GM18526 (cell line): Measurements from ENCODE around the gene UMPS.

Experiments used
- POLR2A ChIP-seq: IDR thresholded peaks from 3 replicates; pipeline ENCODE4 v1.6.1; 2011; ENCODE audit not compliant: insufficient read length; ENCODE audit errors: extremely low read depth

Gene UMPS

DNA sequence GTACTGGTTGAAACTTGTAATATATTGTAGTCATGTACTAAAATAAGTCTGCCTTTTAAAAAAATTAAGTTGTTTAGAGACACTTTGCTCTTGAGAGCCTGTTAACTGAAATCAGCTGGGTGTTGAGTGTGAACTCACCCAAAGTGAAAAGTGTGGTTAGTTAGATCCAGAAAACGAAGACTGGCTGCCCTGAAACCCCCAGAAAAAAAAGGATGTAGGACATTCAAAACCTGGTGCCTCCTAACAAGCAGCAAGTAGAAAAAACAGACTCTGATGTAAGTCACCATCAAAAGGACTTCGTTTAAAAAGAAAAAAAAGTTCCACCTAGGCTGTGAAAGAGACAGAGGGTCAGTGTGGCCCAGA lies 40.8 kb downstream of the UMPS start:
- no peak for TF ChIP-seq POLR2A

DNA sequence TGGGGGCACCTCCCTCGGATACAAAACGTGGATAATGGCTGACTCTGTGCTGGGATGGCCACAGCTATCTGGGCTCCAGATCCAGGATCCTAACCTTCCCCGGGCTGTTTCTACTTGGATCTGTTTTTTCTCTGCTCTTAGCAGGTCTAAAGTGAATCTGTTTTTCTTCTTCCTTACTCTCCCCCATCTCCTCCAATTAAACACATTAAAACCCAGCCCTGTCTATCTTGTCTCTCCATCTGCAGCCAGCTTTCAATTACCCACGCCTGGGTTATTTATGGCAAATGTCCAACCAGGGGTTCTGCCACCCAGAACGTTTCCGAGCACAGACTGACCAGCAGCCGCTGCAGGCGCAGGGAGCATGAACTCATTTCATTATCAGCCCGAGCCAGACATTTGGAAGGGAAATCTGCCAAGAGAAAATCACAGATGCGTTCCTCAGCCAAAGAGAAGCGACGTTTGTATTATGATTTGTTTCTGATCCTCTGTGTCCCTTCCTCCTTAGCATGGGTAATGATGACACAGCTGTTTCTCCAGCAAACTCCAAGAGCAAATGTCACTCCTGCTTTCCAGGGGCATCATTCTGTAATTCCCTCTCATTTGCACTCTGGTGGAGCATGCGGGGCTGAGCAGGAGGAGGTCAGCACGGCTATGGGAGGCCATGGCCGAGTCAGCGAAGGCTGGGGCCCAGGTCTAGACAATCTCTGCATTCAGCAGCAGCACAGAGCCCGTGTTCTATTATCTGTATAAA lies 42.0 kb downstream of the UMPS start:
- TF ChIP-seq POLR2A = no peak

DNA sequence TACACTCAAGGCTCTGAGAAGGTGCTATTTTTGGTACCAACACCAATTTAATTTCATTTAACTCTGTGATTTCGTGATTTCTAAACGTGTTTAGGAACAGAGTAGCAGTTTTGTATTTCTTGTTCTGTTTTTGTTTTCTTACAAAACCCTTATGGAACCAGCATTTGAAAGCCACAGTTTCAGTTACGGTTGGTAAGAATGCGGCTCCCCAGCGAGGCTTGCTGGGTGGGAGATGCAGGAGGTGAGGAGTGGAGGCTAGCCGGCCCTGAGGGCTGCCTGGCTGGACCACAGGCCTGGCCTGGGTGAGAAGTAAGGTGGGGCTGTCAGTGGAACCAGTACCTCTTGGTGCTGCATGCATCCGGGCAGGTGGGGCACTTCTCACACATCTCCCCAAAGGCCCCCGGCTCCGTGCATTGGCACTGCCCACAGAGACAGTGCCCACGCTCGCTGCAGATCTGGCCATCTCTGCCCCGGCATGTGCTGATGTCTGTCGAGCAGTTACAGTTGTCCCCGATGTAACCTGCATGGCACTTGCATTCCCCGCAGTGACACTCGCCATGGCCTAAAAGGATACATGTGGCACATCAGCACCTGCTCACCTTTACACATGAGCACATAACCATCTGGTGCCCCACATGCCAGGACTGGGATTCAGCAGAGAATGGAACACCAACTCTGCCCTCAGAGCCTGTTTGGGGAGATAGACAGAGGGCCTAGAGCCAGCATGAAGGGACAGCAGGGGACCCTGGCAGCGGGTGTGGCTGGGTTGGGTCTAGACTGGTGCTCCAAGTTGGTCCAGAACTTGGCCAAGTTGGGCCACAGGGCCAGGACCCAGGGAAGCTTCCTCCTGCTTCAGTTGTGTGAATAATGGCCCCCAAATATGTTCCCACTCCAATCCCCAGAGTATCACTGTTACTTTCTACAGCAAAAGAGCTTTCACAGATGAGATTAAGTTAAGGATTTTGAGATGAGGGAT lies 43.4 kb downstream of the UMPS start:
- TF ChIP-seq POLR2A = no peak

DNA sequence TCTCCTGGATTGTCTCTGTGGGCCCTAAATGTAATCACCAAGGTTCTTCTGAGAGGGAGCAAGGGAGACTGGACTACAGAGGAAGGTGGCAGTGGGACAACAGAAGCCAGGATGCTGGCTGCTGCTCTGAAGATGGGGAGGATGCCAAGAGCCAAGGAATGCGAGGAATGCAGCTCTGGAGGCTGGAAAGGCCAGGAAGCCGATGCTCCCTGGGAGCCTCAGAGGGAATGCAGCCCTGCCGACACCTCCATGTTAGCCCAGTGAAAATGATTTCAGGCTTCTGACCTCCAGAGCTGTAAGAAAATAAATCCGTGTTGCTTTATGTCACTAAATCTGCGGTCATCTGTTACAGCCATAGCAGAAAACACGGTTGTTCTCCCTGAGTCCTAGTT lies 44.1 kb downstream of the UMPS start:
- TF ChIP-seq POLR2A = no peak

DNA sequence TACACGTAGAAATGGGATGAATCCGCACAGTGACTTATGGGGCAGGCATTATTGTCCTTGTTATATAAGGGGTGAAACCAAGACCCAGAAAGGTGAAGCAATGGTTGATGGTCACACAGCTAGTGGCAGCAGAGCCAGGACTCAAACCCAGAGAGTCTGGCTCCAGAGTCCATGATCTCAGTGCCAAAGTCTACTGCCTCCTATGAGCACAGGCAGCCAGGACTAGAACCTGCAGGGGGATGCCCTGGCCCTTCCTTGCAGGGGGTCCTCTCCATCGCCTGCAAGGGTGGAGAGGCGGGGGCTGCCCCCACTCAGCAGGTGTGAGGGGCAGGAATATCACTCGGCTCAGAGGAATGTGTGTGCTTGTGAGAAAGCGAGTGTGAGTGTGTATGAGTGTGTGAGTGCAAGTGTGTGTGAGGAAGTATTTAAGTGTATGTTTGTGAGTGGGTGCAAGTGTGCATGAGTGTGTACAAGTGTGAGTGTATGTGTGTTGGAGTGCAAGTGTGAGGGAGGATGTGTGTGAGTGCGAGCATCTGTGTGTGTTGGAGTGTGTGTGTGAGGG lies 44.7 kb downstream of the UMPS start:
- TF ChIP-seq POLR2A = no peak

DNA sequence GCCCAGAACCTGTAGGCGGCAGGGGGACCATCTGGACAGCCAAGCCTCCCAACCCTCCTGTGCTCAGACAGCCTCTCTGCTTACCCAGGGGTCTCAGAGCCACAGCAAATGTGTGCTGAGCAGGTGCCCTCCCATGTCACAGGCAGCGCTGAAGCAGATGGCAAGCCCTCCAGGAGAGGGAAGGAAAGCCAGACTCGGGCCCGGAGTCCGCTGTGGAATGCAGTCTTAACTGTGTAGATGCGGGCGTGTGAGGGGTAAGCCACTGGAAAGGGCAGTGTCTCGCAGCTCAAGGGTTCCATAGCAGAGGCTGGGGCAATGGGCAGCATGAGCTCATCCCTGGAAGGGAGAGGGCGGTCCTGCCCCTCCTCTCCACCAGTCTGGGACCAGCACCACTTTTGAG lies 45.6 kb downstream of the UMPS start:
- no peak for TF ChIP-seq POLR2A

DNA sequence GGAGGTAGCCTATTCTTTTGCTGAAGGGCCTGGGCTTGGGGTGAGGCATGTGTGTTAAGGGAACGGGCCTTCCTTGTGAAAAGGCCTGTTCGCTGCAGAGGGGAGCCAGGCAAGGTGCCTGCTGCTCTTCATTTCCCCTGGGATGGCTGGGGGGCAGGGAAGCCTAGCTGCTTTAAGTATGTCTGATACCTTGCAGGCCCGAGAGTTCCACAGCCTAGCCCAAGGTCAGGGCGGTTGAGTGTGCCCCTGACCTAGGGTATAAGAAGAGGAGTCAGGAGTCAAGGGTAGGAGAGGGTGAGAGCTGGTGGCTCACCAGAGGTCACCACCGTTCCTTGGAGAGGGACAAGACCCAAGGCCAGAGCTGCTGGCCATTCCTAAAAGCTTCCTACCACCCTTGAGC lies 46.6 kb downstream of the UMPS start:
- TF ChIP-seq POLR2A = no peak

DNA sequence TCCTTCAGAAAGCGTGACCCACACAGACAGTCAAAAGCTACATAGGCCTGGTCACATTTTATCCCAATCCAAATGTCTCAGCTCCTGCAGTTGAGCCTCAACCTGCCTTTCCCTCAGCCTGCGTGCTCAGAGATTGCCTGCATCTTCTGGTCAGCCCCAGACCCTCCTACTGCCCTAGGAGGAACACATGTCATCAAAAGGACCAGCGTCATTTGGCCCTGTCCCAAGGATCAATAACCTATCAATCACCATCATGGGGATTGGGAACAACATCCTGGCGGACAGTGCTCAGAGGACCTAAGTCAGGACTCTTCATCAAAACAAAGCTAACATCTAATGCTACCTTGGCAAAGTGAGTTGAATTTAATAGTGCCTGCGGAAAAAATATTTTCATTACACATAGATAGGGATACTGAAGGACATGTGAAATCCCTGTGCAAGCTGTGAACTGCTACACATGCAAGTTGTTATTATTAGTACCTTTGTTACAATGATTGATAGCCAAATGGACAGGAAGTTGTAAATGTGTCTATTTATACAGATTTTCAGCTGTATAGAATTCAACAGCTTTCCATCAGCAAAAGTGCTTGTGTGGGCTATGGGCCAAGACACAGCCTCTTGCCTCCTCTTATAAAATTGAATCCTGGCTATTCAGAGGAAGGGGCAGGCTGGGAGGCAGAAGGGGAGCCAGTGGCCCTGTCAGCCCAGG lies 47.7 kb downstream of the UMPS start:
- TF ChIP-seq POLR2A = no peak

DNA sequence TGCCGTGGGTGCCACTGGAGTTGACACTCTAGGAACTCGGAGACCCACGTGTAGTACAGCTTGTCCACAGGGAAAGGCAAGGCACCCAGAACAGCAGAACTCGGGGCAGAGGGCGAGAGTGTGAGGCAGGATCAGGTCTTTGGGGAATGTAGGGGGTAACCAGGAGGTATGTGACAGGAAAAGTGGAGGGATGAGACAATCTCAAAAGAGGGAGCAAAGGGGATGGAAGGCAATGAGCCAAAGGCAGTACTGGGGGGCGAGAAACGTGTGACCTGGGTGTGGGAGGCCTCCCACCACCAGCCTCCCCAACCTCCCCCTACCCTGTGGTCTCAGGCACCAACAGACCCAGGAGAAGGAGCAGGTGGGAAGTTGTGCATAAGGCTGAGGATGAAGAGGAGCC lies 48.9 kb downstream of the UMPS start:
- TF ChIP-seq POLR2A = no peak

DNA sequence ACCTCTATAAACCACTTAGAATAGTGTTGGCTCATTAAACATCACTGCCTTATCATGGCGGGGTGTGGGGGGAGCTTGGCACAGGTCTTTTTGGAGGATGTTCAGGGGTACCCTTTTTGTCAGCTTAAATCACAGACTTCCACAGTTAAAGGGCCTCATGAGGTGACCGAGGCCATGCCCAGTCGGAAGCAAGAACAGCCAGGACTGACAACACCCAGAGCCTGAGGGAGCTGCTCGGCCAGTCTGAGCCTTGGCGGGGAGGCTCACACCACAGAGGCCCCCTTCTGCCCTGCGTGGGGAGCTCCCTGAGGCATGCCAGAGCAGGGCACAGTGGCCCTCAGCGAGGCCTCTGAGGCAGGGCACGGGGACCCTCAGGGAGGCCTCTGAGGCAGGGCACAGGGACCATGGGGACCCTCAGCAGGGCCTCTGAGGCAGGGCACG lies 49.5 kb downstream of the UMPS start:
- TF ChIP-seq POLR2A = no peak

DNA sequence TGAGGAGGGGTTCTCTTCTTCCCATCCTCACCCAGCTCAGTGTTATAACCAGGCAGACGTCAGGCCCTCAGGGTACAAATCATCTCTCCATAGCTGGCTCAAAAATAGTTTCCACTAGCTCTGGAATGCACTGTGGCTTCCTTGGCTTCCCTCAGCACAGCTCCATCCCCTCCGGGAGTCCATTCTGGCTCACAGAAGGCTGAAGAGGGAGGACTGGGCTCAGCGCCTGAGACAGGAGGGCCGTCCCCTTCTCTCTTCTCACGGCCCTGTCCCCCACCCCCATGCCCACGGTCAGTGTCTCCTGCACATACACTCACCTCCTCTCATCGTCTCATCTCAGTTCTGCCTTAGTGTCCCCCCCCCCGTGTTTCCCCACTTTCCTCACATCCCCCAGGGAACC lies 50.1 kb downstream of the UMPS start:
- TF ChIP-seq POLR2A = no peak

DNA sequence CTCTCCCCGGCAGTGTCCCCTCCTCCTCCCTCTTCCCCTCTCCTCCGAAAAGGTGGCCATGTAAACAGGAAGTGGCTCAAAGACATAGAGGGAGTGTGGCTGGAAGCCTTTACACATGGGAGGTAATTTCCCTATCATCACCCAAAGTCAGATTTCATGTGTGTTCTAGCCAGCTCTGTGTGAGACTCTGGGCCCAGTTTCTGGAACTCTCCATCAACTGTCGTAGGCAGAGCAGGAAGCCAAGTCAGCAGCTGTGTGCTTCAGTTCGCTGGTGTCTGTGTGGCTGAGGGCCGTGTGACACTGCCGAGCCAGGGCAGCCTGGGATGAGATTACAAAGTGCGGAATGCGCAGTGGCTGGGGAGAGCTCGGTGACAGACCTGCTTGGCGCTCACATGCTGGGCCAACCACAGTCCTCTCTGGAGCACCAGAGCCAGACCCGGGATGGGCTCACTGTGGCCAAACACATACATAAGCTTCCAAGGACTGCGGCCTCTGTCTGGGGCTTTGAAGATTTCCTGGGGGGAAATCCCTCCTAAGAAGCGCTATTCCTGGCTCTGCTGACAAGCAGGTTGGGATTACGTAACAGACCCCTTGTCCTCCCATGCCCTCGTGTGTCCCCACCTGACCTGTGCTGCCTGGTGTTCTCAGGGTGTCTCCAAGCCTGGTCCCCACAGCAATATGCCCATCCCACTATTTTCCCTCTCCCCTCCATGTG lies 50.7 kb downstream of the UMPS start:
- TF ChIP-seq POLR2A = no peak

DNA sequence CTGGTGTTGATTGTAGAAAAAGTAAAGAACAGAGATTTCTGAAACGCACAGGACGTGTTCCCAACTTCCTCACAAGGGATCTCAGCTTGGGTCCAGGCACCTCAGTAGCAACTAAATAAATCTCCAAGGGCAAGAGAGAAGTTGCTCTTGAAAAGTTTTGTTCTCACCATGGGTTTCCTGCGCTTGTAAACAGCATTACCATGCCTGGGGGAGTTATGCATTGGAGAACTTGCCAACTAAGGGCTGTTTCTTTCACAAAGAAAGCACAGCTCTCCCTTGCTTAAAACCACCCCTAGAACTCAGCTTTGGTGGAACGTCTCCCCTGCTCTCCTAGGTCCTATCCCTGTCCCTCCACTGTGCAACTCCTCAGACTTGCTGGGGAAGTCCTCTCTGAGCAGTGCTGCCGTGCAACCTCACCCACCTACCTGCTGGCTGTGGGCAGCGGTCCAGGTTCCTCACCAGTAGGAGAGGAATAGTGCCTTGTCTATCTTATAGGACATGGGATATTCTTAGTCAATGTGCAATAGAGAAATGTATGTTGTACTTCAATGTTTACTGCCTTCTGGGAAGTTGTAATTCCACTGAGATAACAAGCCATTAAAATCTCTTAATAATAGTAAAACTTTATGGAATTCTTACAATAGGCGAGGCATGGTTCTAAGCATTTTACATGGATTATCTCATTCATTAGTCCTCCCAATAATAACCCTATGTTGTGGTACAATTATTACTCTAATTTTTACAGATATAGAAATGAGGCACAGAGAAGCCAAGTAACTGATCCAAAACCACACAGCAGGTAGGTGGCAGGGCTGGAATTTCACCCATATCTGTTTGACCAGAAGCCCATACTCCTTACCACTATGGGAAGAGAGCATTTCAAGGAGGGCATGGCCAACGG lies 51.5 kb downstream of the UMPS start:
- TF ChIP-seq POLR2A = no peak

DNA sequence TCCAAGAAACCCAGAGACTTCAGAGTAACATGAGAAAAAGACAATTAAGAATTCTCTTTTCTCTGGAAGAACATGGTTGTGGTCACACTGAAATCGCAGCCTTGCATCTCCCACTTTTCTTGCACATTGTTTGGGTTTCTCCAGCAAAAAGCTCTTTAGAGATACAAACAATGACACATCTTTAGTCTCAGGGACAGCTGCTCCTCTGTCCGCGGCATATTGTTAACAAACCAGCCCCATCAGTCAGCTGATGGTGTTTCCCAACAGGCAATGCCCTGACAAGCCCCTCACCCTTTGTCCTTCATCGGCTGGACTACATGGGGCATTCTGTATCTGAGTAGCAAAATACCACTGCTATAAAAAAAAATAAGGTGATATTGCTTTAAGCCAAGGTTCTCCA lies 53.4 kb downstream of the UMPS start:
- TF ChIP-seq POLR2A = no peak
